Measurements from ENCODE around the gene RNF111. TPM values are rescaled to one million over a fixed set of nuclear protein-coding genes. Genes with fewer than 3 reads are reported as not detected.
A peak's percentile ranks its signal among the peaks of the same experiment; 100 is the strongest.

The RNF111 gene
- total RNA-seq, 4 donors from 2014 or later: 16.1 to 93.1 (median 25.3) TPM

- H3K27me3 ChIP-seq: no peaks in the 10 kb centered on the region
- DNase-seq: peak; percentile 86
- intact Hi-C loops (cut with DNase I; ENCODE audit: low total_unique reads): no loop called here
- TF ChIP-seq POLR2A (IDR thresholded peaks at IDR 0.05) (no peak), CTCF (IDR thresholded peaks at IDR 0.05) (no peak), POLR2AphosphoS5 (IDR thresholded peaks at IDR 0.05) (peak in 1 of 3 donors; percentile 36), EP300 (IDR thresholded peaks at IDR 0.05; ENCODE audit: low read depth) (no peak)
- 0 to 2% methylated on average over 7 to 57 of the region's 57 CpGs for WGBS, 2 donors (ENCODE audit: low coverage in 1 of 2)
- peaks cover 0 to 20% (median 0%) of the 10 kb centered on the region in 4 donors for H3K4me1 ChIP-seq
- in situ Hi-C loops (cut with MboI; ENCODE audit: low pct_ligation_motif_present in 1 of 4, low pct_unique_long_range_greater_than_20kb in 1 of 4, low sequenced_read_pairs in 3 of 4): loop anchor here in 1 of 4 donors (10.0 kb wide), 1 partner anchor 120 kb away; the partner anchor contains the start of gene RNF111
- H3K36me3 ChIP-seq: no peaks in the 10 kb centered on the region
- H3K4me3 ChIP-seq: peak within 1 kb of the TSS; percentile 48 to 74 (median 64)
- peak within 1 kb of the TSS; percentile 36 to 75 (median 65) for H3K27ac ChIP-seq
- H3K9me3 ChIP-seq: no peaks in the 10 kb centered on the region
Observed at GRCh38 chr15:59104912-59105732, 117.7 kb downstream of the RNF111 start, which contains the start of gene CCNB2. Gene CCNB2, plus strand, starts transcription at chr15:59105146. Its CDS starts 123 bp downstream, at chr15:59105269.

- H3K36me3 ChIP-seq: no peaks in the 10 kb centered on the region
- peak overlapping the region in 3 of 4 donors; percentile 56 to 75 (median 74) for H3K27ac ChIP-seq
- H3K9me3 ChIP-seq: no peaks in the 10 kb centered on the region
- no peaks in the 10 kb centered on the region for H3K27me3 ChIP-seq
- TF ChIP-seq CTCF (IDR thresholded peaks at IDR 0.05): peak in 4 of 5 experiments; percentile 16 to 34 (median 21)
- no peak for TF ChIP-seq EP300 (IDR thresholded peaks at IDR 0.05; ENCODE audit: low read depth)
- no peak for TF ChIP-seq POLR2A (IDR thresholded peaks at IDR 0.05)
- no peak for TF ChIP-seq POLR2AphosphoS5 (IDR thresholded peaks at IDR 0.05)
- WGBS, 2 donors (ENCODE audit: low coverage in 1 of 2): 21% methylated on average over 2 of the region's 2 CpGs; no CpG with 5 or more reads in 1 of the 2 donors
- H3K4me3 ChIP-seq: peak overlapping the region in 3 of 4 donors; percentile 57 to 74 (median 70)
- H3K4me1 ChIP-seq: peaks cover 0 to 20% (median 0%) of the 10 kb centered on the region in 4 donors
- intact Hi-C loops (cut with DNase I; ENCODE audit: low total_unique reads): no loop called here
- DNase-seq: no peak
- in situ Hi-C loops (cut with MboI; ENCODE audit: low pct_ligation_motif_present in 1 of 4, low pct_unique_long_range_greater_than_20kb in 1 of 4, low sequenced_read_pairs in 3 of 4): loop anchor here in 1 of 4 donors (10.0 kb wide), 1 partner anchor 121 kb away; the partner anchor contains the start of gene RNF111
Observed at GRCh38 chr15:59105854-59106253, 118.4 kb downstream of the RNF111 start.

GRCh38 chr15:59111251-59111650, 123.8 kb downstream of the RNF111 start:
- Histone ChIP-seq H3K4me3 (no peak overlapping the region), H3K36me3 (no peaks in the 10 kb centered on the region), H3K4me1 (peaks cover 0 to 4% (median 0%) of the 10 kb centered on the region in 4 donors), H3K27ac (no peak overlapping the region), H3K9me3 (no peaks in the 10 kb centered on the region), H3K27me3 (no peaks in the 10 kb centered on the region)
- in situ Hi-C loops (cut with MboI; ENCODE audit: low pct_ligation_motif_present in 1 of 4, low pct_unique_long_range_greater_than_20kb in 1 of 4, low sequenced_read_pairs in 3 of 4): no loop called here
- no peak for DNase-seq
- TF ChIP-seq EP300 (IDR thresholded peaks at IDR 0.05; ENCODE audit: low read depth): no peak
- no peak for TF ChIP-seq POLR2A (IDR thresholded peaks at IDR 0.05)
- TF ChIP-seq CTCF (IDR thresholded peaks at IDR 0.05): no peak
- no peak for TF ChIP-seq POLR2AphosphoS5 (IDR thresholded peaks at IDR 0.05)
- intact Hi-C loops (cut with DNase I; ENCODE audit: low total_unique reads): no loop called here
- 78 to 90% methylated on average over 2 to 4 of the region's 4 CpGs for WGBS, 2 donors (ENCODE audit: low coverage in 1 of 2)

- Histone ChIP-seq H3K4me1 (no peaks in the 10 kb centered on the region), H3K36me3 (no peaks in the 10 kb centered on the region), H3K4me3 (no peak overlapping the region), H3K27ac (no peak overlapping the region), H3K27me3 (no peaks in the 10 kb centered on the region), H3K9me3 (no peaks in the 10 kb centered on the region)
- TF ChIP-seq POLR2AphosphoS5 (IDR thresholded peaks at IDR 0.05) (no peak), CTCF (IDR thresholded peaks at IDR 0.05) (no peak), POLR2A (IDR thresholded peaks at IDR 0.05) (no peak), EP300 (IDR thresholded peaks at IDR 0.05; ENCODE audit: low read depth) (no peak)
- intact Hi-C loops (cut with DNase I; ENCODE audit: low total_unique reads): no loop called here
- DNase-seq: no peak
- WGBS, 2 donors (ENCODE audit: low coverage in 1 of 2): 73 to 81% methylated on average over 2 of the region's 2 CpGs
- in situ Hi-C loops (cut with MboI; ENCODE audit: low pct_ligation_motif_present in 1 of 4, low pct_unique_long_range_greater_than_20kb in 1 of 4, low sequenced_read_pairs in 3 of 4): no loop called here
Observed at GRCh38 chr15:59115047-59115446, 127.6 kb downstream of the RNF111 start.
